ENCODE data around the gene EPC1.

GRCh38 chr10:32308027-32308603 is 38.8 kb downstream of the EPC1 start:
- TF ChIP-seq CTCF (IDR thresholded peaks at IDR 0.05) (no peak), POLR2A (IDR thresholded peaks at IDR 0.05) (no peak)

All from body of pancreas (tissue), 4 donors.